Measurements from ENCODE around the gene ZSCAN5A.

ZSCAN5A gene

DNA sequence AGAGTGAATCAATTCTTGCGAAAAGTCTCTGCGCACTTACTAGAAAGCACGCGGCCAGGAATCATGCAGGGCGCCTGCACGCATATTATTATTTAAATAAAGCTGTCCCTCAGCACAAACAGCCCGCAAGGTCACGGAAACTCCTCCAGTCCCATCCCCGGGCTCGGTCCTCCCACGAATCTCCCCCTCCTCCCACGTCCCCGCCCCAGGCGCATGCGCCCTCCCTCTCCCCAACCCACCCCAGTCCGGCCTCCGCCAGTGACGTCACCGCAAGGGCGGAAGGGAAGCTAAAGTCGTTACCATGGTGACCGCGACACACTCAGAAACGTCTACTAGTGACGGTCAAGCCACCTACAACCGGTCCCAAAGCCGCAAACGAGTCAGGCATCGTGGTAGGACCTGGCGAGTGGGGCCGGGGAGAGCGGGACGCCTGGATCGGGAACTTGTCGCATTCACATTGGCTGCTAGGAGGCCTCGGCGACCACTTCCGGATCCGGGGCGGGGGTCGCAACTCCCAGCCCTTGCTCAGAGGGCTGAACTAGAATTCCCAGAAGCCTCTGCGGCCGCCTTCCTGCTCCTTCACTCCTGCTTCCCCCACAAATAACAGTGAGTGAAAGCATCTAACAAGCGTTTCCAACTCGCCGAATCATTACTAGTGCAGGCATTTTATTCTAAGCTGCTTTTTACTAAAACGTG lies at the start of gene ZSCAN5A:
ZSCAN5A (minus strand) TSS at position 459 of the 696 bp plus-strand sequence. CDS start 89,793 bp downstream, outside the sequence.
- H3K4me3 ChIP-seq (ENCODE audit: low read depth, low read length) = peak within 1 kb of the TSS; percentile 67
- peak; percentile 91 for DNase-seq (ENCODE audit: low read depth)
- peak; percentile 55 for TF ChIP-seq POLR2A (IDR thresholded peaks at IDR 0.05; ENCODE audit: extremely low read depth, insufficient read length)
- TF ChIP-seq, protein P1, sequence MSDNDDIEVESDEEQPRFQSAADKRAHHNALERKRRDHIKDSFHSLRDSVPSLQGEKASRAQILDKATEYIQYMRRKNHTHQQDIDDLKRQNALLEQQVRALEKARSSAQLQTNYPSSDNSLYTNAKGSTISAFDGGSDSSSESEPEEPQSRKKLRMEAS (IDR thresholded peaks at IDR 0.05; ENCODE audit: low read depth, low read length) = peak; percentile 29; the same call in 1 of the 2 replicates
- no peak for TF ChIP-seq MYC (IDR thresholded peaks at IDR 0.05; ENCODE audit: low read depth, low read length)
- no peak for TF ChIP-seq CTCF (IDR thresholded peaks at IDR 0.05; ENCODE audit: low read depth, low read length)

- DNase-seq (ENCODE audit: low read depth) = no peak
- H3K4me3 ChIP-seq (ENCODE audit: low read depth, low read length) = no peak overlapping the region
- no peak for TF ChIP-seq CTCF (IDR thresholded peaks at IDR 0.05; ENCODE audit: low read depth, low read length)
- TF ChIP-seq MYC (IDR thresholded peaks at IDR 0.05; ENCODE audit: low read depth, low read length) = no peak
- TF ChIP-seq POLR2A (IDR thresholded peaks at IDR 0.05; ENCODE audit: extremely low read depth, insufficient read length) = no peak
- TF ChIP-seq, protein P1 (IDR thresholded peaks at IDR 0.05; ENCODE audit: low read depth, low read length) = no peak
Observed at GRCh38 chr19:56360841-56361240, 46.2 kb upstream of the ZSCAN5A start.

GRCh38 chr19:56356944-56357343 lies 42.3 kb upstream of the ZSCAN5A start:
- no peak for DNase-seq (ENCODE audit: low read depth)
- no peak for TF ChIP-seq POLR2A (IDR thresholded peaks at IDR 0.05; ENCODE audit: extremely low read depth, insufficient read length)
- no peak for TF ChIP-seq MYC (IDR thresholded peaks at IDR 0.05; ENCODE audit: low read depth, low read length)
- no peak for TF ChIP-seq CTCF (IDR thresholded peaks at IDR 0.05; ENCODE audit: low read depth, low read length)
- TF ChIP-seq, protein P1 (IDR thresholded peaks at IDR 0.05; ENCODE audit: low read depth, low read length) = no peak
- H3K4me3 ChIP-seq (ENCODE audit: low read depth, low read length) = no peak overlapping the region

- TF ChIP-seq MYC (IDR thresholded peaks at IDR 0.05; ENCODE audit: low read depth, low read length) (no peak), CTCF (IDR thresholded peaks at IDR 0.05; ENCODE audit: low read depth, low read length) (no peak), POLR2A (IDR thresholded peaks at IDR 0.05; ENCODE audit: extremely low read depth, insufficient read length) (no peak)
- TF ChIP-seq, protein P1 (IDR thresholded peaks at IDR 0.05; ENCODE audit: low read depth, low read length) = no peak
Observed at GRCh38 chr19:56355517-56355916, 40.9 kb upstream of the ZSCAN5A start.

GRCh38 chr19:56351208-56351607 lies 36.6 kb upstream of the ZSCAN5A start:
- no peak overlapping the region for H3K4me3 ChIP-seq (ENCODE audit: low read depth, low read length)
- no peak for DNase-seq (ENCODE audit: low read depth)
- no peak for TF ChIP-seq MYC (IDR thresholded peaks at IDR 0.05; ENCODE audit: low read depth, low read length)

More at GRCh38 chr19:56355517-56355916, 40.9 kb upstream of the ZSCAN5A start:
- H3K4me3 ChIP-seq (ENCODE audit: low read depth, low read length) = no peak overlapping the region
- no peak for DNase-seq (ENCODE audit: low read depth)

- no peak overlapping the region for H3K4me3 ChIP-seq (ENCODE audit: low read depth, low read length)
- peak; percentile 61 for DNase-seq (ENCODE audit: low read depth)
- TF ChIP-seq CTCF (IDR thresholded peaks at IDR 0.05; ENCODE audit: low read depth, low read length) (peak; percentile 74), MYC (IDR thresholded peaks at IDR 0.05; ENCODE audit: low read depth, low read length) (no peak)
Observed at GRCh38 chr19:56350416-56351045, 35.9 kb upstream of the ZSCAN5A start.
